HepG2 (cell line): ENCODE data around the gene PSEN2.

Experiments
- BRF2 ChIP-seq: sonication (generic); formaldehyde crosslinking; IDR thresholded peaks from 2 replicates; pipeline ENCODE4 v1.8.1; 2022; ENCODE audit warnings: mild to moderate bottlenecking, missing genetic modification reagents
- CTCF ChIP-seq: sonication (generic); formaldehyde crosslinking; IDR thresholded peaks from 2 replicates; pipeline ENCODE4 v1.5.0; 2020; ENCODE audit warnings: mild to moderate bottlenecking, missing genetic modification reagents, moderate library complexity
- HCFC1 ChIP-seq: fragments of 150-350 bp; IDR thresholded peaks from 2 replicates; pipeline ENCODE4 v1.6.1; 2014; ENCODE audit warnings: low read depth, low read length
- MXI1 ChIP-seq: IDR thresholded peaks from 3 replicates; pipeline ENCODE4 v1.6.1; 2012; ENCODE audit warnings: low read depth, low read length, inconsistent platforms, borderline replicate concordance
- POLR2A ChIP-seq, 2 experiments: IDR thresholded peaks; 2 replicates each; pipeline ENCODE4 v1.6.1; 2011; ENCODE audit warnings: low read depth in 2 of 2, low read length in 2 of 2, mild to moderate bottlenecking in 1 of 2, moderate library complexity in 1 of 2; ENCODE audit not compliant: insufficient read depth in 1 of 2
- RAD51 ChIP-seq: fragments of 450-650 bp; IDR thresholded peaks from 2 replicates; pipeline ENCODE4 v1.6.1; 2016; ENCODE audit warnings: borderline replicate concordance
- RXRA ChIP-seq: sonication (generic); formaldehyde crosslinking; IDR thresholded peaks from 2 replicates; pipeline ENCODE4 v1.5.1; 2020; ENCODE audit warnings: missing genetic modification reagents
- SIN3A ChIP-seq: IDR thresholded peaks from 2 replicates; pipeline ENCODE4 v1.6.1; 2011; ENCODE audit warnings: low read depth, mild to moderate bottlenecking, control low read depth, low read length, borderline replicate concordance
- ZNF710 ChIP-seq: sonication (generic); formaldehyde crosslinking; IDR thresholded peaks from 2 replicates; pipeline ENCODE4 v1.5.0; 2020; ENCODE audit warnings: mild to moderate bottlenecking, missing genetic modification reagents, borderline replicate concordance
- ZNF781 ChIP-seq: sonication (generic); formaldehyde crosslinking; IDR thresholded peaks from 2 replicates; pipeline ENCODE4 v1.5.1; 2020; ENCODE audit warnings: borderline replicate concordance, mild to moderate bottlenecking, missing genetic modification reagents; ENCODE audit errors: not compliant biosample characterization

- no peak for TF ChIP-seq HCFC1
- no peak for TF ChIP-seq MXI1
- TF ChIP-seq POLR2A (IDR thresholded peaks at IDR 0.05; ENCODE audit: insufficient read depth in 1 of 2, low read depth in 2 of 2, low read length in 2 of 2), result peak in 1 of 2 experiments; percentile 91; a peak in 2 of 4 replicates
- no peak for TF ChIP-seq SIN3A
- TF ChIP-seq RAD51, result no peak
- no peak; the same call in 1 of the 2 replicates for TF ChIP-seq RXRA (CRISPR knock-in tag)
- no peak for TF ChIP-seq BRF2 (CRISPR knock-in tag)
- peak; percentile 88 for TF ChIP-seq ZNF710 (CRISPR knock-in tag)
- peak; percentile 12; the same call in 1 of the 2 replicates for TF ChIP-seq CTCF (CRISPR knock-in tag)
- peak; percentile 93 for TF ChIP-seq ZNF781 (CRISPR knock-in tag)
Observed at GRCh38 chr1:226939438-226940028, 69.1 kb downstream of the PSEN2 start.
